OCI-LY1 (cell line): Measurements from ENCODE around the gene GNAO1.
A peak's percentile ranks its signal among the peaks of the same experiment; 100 is the strongest.

Source experiments
- H2AFZ ChIP-seq: fragments of 200-600 bp; sonication (generic), shearing (Covaris generic); 2 replicates; pipeline ENCODE4 v1.6.0; 2014; ENCODE audit warnings: antibody characterized with exemption, mild to moderate bottlenecking, low read length
- H3F3A ChIP-seq: fragments of 200-600 bp; sonication (generic), shearing (Covaris generic); 2 replicates; pipeline ENCODE4 v1.6.0; 2014; ENCODE audit warnings: mild to moderate bottlenecking, antibody characterized with exemption, low read length, moderate library complexity; ENCODE audit not compliant: insufficient read depth
- H3K27ac ChIP-seq: fragments of 200-600 bp; sonication (generic); 2 replicates; pipeline ENCODE4 v1.5.1; 2014; ENCODE audit warnings: low read length, mixed run types, mild to moderate bottlenecking, low read depth; ENCODE audit not compliant: poor library complexity, severe bottlenecking
- H3K27me3 ChIP-seq: fragments of 200-600 bp; sonication (generic); 2 replicates; pipeline ENCODE4 v1.6.0; 2014; ENCODE audit warnings: antibody characterized with exemption, mild to moderate bottlenecking, low read length, moderate library complexity; ENCODE audit not compliant: insufficient read depth
- H3K36me3 ChIP-seq: fragments of 200-600 bp; sonication (generic); 2 replicates; pipeline ENCODE4 v1.6.1; 2014; ENCODE audit warnings: mild to moderate bottlenecking, antibody characterized with exemption, low read length, moderate library complexity, mixed read lengths; ENCODE audit not compliant: insufficient read depth
- H3K4me1 ChIP-seq: fragments of 200-600 bp; sonication (generic); 2 replicates; pipeline ENCODE4 v1.5.1; 2014; ENCODE audit warnings: mild to moderate bottlenecking, low read length, moderate library complexity; ENCODE audit not compliant: insufficient read depth, severe bottlenecking
- H3K4me2 ChIP-seq: fragments of 200-600 bp; sonication (generic), shearing (Covaris generic); 2 replicates; pipeline ENCODE4 v1.6.1; 2014; ENCODE audit warnings: low read length
- H3K4me3 ChIP-seq: fragments of 200-600 bp; sonication (generic); 2 replicates; pipeline ENCODE4 v1.5.1; 2014; ENCODE audit warnings: low read length, low read depth, mild to moderate bottlenecking, mixed read lengths; ENCODE audit not compliant: poor library complexity, severe bottlenecking
- H3K79me2 ChIP-seq: fragments of 200-600 bp; shearing (Covaris generic); 2 replicates; pipeline ENCODE4 v1.6.1; 2016; ENCODE audit warnings: mixed run types, low read length, mixed read lengths; ENCODE audit not compliant: insufficient read depth
- H3K9ac ChIP-seq: fragments of 200-600 bp; sonication (generic), shearing (Covaris generic); 2 replicates; pipeline ENCODE4 v1.6.1; 2014; ENCODE audit warnings: mild to moderate bottlenecking, low read length, mixed read lengths
- H3K9me2 ChIP-seq: fragments of 200-600 bp; sonication (generic), shearing (Covaris generic); 2 replicates; pipeline ENCODE4 v1.6.1; 2014; ENCODE audit warnings: low read depth, mild to moderate bottlenecking, low read length, mixed read lengths
- H3K9me3 ChIP-seq: fragments of 200-600 bp; shearing (Covaris generic); 2 replicates; pipeline ENCODE4 v1.6.1; 2014; ENCODE audit warnings: low read length, mixed read lengths
- H4K20me1 ChIP-seq: fragments of 200-600 bp; sonication (generic), shearing (Covaris generic); 2 replicates; pipeline ENCODE4 v1.6.0; 2016; ENCODE audit warnings: mild to moderate bottlenecking, low read length; ENCODE audit not compliant: insufficient read depth
- EZH2 ChIP-seq: fragments of 200-600 bp; sonication (generic), shearing (Covaris generic); IDR thresholded peaks from 2 replicates; pipeline ENCODE4 v1.8.0; 2017; ENCODE audit warnings: borderline replicate concordance, mixed run types, mild to moderate bottlenecking, antibody characterized with exemption, low read length, moderate library complexity, mixed read lengths
- TF ChIP-seq, protein P1 (sequence below): fragments of 200-600 bp; sonication (generic), shearing (Covaris generic); IDR thresholded peaks from 2 replicates; pipeline ENCODE4 v1.5.1; 2017; ENCODE audit warnings: mild to moderate bottlenecking, antibody characterized with exemption, low read length, moderate library complexity, mixed read lengths

GNAO1 gene

DNA sequence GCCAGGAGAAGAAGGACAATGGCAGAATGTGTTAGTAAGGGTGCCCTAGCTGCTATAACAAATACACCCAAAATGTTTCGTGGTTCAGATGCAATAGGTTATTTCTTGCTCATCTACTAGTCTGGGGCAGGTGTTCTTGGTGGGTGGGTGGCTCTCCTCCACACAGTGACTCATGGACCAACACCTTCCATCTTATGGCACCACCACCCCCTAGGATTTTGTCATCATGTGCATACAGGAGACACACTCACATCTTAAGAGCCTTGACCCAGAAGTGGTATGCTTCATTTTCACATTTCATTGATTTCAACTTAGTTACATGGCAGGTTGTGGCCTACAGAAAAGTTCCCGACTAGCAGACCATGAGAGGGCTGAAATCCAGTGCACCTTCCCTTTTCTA lies 119.4 kb downstream of the GNAO1 start:
- H3K9me2 ChIP-seq: no peaks in the 10 kb centered on the region
- H3K27me3 ChIP-seq: no peaks in the 10 kb centered on the region
- no peak overlapping the region for H3K27ac ChIP-seq
- H2AFZ ChIP-seq: no peak overlapping the region
- TF ChIP-seq EZH2: no peak
- TF ChIP-seq, protein P1, sequence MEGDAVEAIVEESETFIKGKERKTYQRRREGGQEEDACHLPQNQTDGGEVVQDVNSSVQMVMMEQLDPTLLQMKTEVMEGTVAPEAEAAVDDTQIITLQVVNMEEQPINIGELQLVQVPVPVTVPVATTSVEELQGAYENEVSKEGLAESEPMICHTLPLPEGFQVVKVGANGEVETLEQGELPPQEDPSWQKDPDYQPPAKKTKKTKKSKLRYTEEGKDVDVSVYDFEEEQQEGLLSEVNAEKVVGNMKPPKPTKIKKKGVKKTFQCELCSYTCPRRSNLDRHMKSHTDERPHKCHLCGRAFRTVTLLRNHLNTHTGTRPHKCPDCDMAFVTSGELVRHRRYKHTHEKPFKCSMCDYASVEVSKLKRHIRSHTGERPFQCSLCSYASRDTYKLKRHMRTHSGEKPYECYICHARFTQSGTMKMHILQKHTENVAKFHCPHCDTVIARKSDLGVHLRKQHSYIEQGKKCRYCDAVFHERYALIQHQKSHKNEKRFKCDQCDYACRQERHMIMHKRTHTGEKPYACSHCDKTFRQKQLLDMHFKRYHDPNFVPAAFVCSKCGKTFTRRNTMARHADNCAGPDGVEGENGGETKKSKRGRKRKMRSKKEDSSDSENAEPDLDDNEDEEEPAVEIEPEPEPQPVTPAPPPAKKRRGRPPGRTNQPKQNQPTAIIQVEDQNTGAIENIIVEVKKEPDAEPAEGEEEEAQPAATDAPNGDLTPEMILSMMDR: no peak
- H3K4me3 ChIP-seq: no peak overlapping the region
- H3K4me1 ChIP-seq: no peaks in the 10 kb centered on the region
- no peak overlapping the region for H3K4me2 ChIP-seq
- H3F3A ChIP-seq: no peaks in the 10 kb centered on the region
- H4K20me1 ChIP-seq: no peaks in the 10 kb centered on the region
- H3K79me2 ChIP-seq: no peaks in the 10 kb centered on the region
- H3K9ac ChIP-seq: no peak overlapping the region
- H3K9me3 ChIP-seq: no peaks in the 10 kb centered on the region
- H3K36me3 ChIP-seq: no peaks in the 10 kb centered on the region

DNA sequence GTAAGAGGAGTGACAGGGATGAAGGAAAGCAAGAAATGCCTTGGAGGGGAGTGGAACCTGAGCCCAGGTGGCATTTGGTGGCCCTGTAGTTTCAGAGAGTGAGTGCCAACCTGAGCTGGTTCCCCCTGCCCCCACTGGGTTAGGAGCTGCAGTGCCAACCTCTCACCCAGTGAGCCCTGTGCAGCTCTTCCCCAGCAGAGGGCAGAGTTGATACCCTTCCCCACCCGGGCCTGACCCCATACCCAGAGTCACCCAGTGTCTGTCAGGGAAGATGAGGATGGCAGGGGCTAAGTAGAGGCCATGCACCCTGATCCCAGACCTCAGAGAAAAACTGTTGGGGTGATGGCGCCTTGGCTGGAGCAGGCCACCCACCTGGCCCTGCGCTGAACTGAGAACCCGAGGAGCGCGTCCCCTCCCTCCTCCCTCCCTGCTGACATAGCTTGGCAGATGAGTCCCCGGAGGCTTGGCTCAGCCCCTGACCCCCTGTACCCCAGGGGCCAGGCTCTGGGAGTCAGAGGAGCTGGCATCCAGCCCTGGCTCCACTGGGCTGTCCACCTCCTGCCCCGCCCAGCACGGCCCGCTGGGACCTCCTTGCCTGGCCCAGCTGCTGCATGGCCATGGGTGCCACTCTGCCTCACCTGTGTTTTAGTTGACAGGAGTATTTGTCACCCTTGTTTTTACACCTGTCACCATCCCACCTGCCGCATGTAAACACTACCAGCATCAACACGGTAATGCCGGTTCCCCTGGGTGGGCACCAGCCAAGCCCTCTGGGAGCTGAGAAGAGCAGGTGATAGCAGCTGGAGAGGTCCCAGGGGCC lies 120.1 kb downstream of the GNAO1 start:
- Histone ChIP-seq H3K4me3 (no peak overlapping the region), H3K27ac (no peak overlapping the region), H3K79me2 (no peaks in the 10 kb centered on the region), H3F3A (no peaks in the 10 kb centered on the region), H2AFZ (no peak overlapping the region), H3K9me3 (no peaks in the 10 kb centered on the region), H4K20me1 (no peaks in the 10 kb centered on the region), H3K9me2 (no peaks in the 10 kb centered on the region), H3K4me2 (no peak overlapping the region), H3K4me1 (no peaks in the 10 kb centered on the region), H3K9ac (no peak overlapping the region), H3K36me3 (no peaks in the 10 kb centered on the region), H3K27me3 (no peaks in the 10 kb centered on the region)
- TF ChIP-seq, protein P1: peak; percentile 61
- TF ChIP-seq EZH2: no peak

DNA sequence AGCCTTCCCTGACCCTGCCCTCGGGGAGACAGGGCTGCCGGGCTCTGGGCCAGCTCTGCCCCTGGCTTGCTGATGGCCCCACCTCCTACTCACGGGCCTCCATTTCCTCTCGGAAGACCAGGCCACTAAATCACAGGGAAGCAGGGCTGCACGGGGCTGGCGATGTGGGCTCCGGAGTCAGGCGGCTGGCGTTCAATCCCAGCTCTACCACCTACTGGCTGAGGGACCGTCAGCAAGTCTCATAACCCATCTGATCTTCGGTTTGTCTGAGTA lies 120.7 kb downstream of the GNAO1 start:
- H3K4me2 ChIP-seq: no peak overlapping the region
- no peaks in the 10 kb centered on the region for H3K79me2 ChIP-seq
- no peaks in the 10 kb centered on the region for H3K27me3 ChIP-seq
- no peak overlapping the region for H3K27ac ChIP-seq
- no peaks in the 10 kb centered on the region for H3K4me1 ChIP-seq
- no peaks in the 10 kb centered on the region for H3F3A ChIP-seq
- H2AFZ ChIP-seq: no peak overlapping the region
- no peaks in the 10 kb centered on the region for H3K9me3 ChIP-seq
- H3K4me3 ChIP-seq: no peak overlapping the region
- TF ChIP-seq, protein P1: no peak
- no peak for TF ChIP-seq EZH2
- H4K20me1 ChIP-seq: no peaks in the 10 kb centered on the region
- no peak overlapping the region for H3K9ac ChIP-seq
- H3K36me3 ChIP-seq: no peaks in the 10 kb centered on the region
- H3K9me2 ChIP-seq: no peaks in the 10 kb centered on the region
